ENCODE measurements around the gene SYNRG.
"Not testable (repeated sequence)": the region's sequence is repeated elsewhere in the genome, so short reads cannot be mapped to it uniquely, and the experiment has no call there.

Gene SYNRG

DNA sequence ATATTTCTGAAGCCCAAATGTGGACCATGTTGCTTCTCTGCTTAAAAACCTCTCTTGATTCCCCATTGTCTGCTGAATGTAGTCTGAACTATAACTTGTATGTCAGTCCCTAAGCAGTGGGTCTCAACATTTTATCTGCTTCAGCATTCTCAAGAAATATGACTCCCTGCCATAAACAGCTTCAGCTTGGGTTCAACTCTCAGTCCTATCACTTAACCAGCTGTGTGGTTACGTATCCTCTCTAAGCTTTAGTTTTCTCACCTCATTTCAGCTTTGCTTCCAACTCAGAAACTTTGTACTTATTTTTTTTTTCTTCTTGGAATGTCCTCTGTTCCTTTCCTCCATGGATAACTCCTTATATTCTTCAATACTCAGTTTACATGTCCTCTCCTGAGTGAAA lies 38.6 kb upstream of the SYNRG start:
- TF ChIP-seq, protein P1, sequence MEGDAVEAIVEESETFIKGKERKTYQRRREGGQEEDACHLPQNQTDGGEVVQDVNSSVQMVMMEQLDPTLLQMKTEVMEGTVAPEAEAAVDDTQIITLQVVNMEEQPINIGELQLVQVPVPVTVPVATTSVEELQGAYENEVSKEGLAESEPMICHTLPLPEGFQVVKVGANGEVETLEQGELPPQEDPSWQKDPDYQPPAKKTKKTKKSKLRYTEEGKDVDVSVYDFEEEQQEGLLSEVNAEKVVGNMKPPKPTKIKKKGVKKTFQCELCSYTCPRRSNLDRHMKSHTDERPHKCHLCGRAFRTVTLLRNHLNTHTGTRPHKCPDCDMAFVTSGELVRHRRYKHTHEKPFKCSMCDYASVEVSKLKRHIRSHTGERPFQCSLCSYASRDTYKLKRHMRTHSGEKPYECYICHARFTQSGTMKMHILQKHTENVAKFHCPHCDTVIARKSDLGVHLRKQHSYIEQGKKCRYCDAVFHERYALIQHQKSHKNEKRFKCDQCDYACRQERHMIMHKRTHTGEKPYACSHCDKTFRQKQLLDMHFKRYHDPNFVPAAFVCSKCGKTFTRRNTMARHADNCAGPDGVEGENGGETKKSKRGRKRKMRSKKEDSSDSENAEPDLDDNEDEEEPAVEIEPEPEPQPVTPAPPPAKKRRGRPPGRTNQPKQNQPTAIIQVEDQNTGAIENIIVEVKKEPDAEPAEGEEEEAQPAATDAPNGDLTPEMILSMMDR (IDR thresholded peaks at IDR 0.05; ENCODE audit: low read depth, low read length, missing control alignments) = no peak
- DNase-seq (ENCODE audit: low read depth) = no peak
- H3K4me3 ChIP-seq (ENCODE audit: low read depth, low read length) = no peak overlapping the region
- in situ Hi-C loops (cut with HindIII; ENCODE audit: low sequenced_read_pairs) = no loop called here

DNA sequence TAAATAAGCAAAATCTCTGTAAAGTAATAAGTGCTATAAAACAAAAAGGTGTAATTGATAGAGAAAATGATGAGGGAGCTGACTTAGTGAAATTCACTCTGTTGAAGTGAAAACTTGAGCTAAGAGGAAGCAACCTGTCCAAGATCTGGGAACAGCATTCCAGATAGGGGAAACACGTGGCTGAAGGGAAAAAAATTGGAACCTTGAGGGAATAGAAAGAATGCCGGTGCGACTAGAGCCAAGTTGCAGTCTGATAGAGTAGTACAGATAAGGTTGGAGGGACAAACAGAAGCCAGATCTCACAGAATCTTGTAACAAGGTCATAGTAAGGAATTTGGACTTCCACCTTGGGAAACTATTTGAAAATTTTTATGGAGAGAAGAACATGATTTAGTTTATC lies 34.7 kb upstream of the SYNRG start:
- TF ChIP-seq, protein P1 (IDR thresholded peaks at IDR 0.05; ENCODE audit: low read depth, low read length, missing control alignments) = no peak
- in situ Hi-C loops (cut with HindIII; ENCODE audit: low sequenced_read_pairs) = no loop called here
- no peak for DNase-seq (ENCODE audit: low read depth)
- peak overlapping the region; percentile 69 for H3K4me3 ChIP-seq (ENCODE audit: low read depth, low read length)

DNA sequence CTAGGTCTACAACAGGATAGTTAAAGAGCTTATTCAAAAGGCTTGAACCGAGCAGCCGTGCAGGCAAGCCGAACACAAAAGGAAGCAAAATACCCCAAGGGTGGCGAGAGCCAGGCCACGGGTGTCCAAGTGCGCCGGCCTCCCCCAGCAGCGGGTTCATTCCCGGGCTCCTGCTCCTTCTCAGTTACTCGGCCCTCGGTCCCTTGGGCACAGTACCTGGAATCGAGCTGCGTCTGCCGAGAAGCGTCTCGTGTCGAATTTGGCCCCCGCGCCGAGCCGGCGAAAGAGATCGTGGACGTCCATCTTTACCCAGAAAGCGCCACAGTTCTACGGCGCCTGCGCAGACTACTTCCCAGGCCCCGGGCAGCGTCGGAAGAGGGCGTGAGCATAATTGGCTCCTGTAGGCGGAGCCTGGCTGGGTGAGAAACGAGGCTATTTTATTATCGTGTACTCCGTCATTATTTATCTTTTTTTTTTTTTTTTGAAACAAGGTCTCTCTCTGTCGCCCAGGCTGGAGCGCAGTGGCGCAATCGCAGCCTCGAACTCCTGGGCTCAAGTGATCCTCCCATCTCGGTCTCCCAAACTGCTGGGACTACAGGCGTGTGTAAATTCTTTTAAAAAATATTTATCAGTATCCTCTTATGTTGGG lies 34.0 kb upstream of the SYNRG start, which contains the start of gene DDX52:
Gene DDX52, minus strand, starts transcription at position 329 of the 649 bp plus-strand sequence. Its CDS starts 26 bp downstream, at position 303.
- peak; percentile 70 for DNase-seq (ENCODE audit: low read depth)
- peak within 1 kb of the TSS; percentile 69 for H3K4me3 ChIP-seq (ENCODE audit: low read depth, low read length)
- TF ChIP-seq, protein P1 (IDR thresholded peaks at IDR 0.05; ENCODE audit: low read depth, low read length, missing control alignments) = no peak
- in situ Hi-C loops (cut with HindIII; ENCODE audit: low sequenced_read_pairs) = no loop called here

- no peak for DNase-seq (ENCODE audit: low read depth)
- in situ Hi-C loops (cut with HindIII; ENCODE audit: low sequenced_read_pairs) = no loop called here
- TF ChIP-seq, protein P1 (IDR thresholded peaks at IDR 0.05; ENCODE audit: low read depth, low read length, missing control alignments) = no peak
- peak overlapping the region; percentile 69 for H3K4me3 ChIP-seq (ENCODE audit: low read depth, low read length)
Measured at GRCh38 chr17:37642681-37643080, 33.5 kb upstream of the SYNRG start.

GRCh38 chr17:37640015-37640414 lies 30.8 kb upstream of the SYNRG start:
- H3K4me3 ChIP-seq (ENCODE audit: low read depth, low read length) = no peak overlapping the region
- DNase-seq (ENCODE audit: low read depth) = no peak
- in situ Hi-C loops (cut with HindIII; ENCODE audit: low sequenced_read_pairs) = no loop called here
- TF ChIP-seq, protein P1 (IDR thresholded peaks at IDR 0.05; ENCODE audit: low read depth, low read length, missing control alignments) = no peak

- H3K4me3 ChIP-seq (ENCODE audit: low read depth, low read length) = no peak overlapping the region
- TF ChIP-seq, protein P1 (IDR thresholded peaks at IDR 0.05; ENCODE audit: low read depth, low read length, missing control alignments) = no peak
- DNase-seq (ENCODE audit: low read depth) = no peak
- in situ Hi-C loops (cut with HindIII; ENCODE audit: low sequenced_read_pairs) = no loop called here
Measured at GRCh38 chr17:37637956-37638355, 28.7 kb upstream of the SYNRG start.

DNA sequence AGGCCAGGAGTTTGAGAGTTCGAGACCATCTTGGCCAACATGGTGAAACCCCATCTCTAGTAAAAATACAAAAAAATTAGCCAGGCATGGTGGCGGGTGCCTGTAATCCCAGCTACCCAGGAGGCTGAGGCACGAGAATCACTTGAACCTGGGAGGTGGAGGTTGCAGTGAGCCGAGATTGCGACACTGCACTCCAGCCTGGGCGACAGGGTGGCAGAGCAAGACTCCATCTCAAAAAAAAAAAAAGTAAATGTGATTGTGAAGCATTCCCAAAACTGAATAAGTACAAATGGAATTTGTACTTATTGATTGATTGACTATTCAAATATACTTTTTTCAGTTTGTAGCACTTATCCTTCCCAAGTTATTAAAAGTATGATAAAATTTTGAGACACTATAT lies 7.2 kb upstream of the SYNRG start:
- H3K4me3 ChIP-seq (ENCODE audit: low read depth, low read length); DNase-seq (ENCODE audit: low read depth); in situ Hi-C loops (cut with HindIII; ENCODE audit: low sequenced_read_pairs): not testable (repeated sequence)
